Stimulated activated CD4-positive, alpha-beta T cell treated with anti-CD3 and anti-CD28 coated beads, Interleukin-4, amount 100 ng/mL, for 4 hours (primary cell): ENCODE data around the gene GOLGA2.

Experiments
- DNase-seq, 2 experiments: peaks; one replicate each; pipeline ENCODE4 v3.0.0-alpha.2; 2020

Gene GOLGA2

DNA sequence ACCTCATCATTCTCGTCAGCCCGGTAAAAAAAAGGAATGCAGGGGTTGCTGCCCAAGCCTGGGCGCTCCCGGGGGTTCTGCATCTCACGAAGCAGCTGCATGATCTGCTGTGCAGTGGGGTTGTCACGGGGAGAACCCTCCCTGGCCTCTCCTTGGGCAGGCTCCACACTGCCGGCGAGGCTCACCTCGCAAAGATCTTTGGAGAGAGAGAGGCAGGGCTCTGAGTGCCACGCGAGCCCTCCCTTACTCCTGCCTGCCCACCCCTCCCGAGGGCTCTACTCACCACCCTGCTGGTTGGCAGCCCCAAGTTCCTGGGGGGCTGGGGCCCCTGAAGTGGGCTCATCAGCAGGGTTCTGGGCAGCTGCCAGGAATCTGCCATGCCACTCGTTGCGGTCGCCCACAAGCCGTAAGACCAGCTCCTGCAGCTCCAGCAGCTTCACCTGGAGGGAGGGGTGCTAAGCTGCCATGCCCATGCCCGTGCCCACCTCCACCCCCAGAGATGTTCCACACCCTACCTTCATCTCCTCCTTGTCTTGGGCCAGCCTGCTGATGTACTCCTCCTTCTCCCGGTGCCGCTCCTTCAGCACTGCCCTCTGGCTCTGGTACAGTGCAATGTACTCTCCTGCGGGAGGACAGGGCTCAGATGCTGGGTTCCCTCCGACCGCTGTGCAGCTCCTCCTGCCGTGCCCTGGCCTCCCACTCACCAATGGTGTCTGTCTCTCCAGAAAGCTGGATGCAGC is 18.6 kb downstream of the GOLGA2 start:
- DNase-seq, result no peak

DNA sequence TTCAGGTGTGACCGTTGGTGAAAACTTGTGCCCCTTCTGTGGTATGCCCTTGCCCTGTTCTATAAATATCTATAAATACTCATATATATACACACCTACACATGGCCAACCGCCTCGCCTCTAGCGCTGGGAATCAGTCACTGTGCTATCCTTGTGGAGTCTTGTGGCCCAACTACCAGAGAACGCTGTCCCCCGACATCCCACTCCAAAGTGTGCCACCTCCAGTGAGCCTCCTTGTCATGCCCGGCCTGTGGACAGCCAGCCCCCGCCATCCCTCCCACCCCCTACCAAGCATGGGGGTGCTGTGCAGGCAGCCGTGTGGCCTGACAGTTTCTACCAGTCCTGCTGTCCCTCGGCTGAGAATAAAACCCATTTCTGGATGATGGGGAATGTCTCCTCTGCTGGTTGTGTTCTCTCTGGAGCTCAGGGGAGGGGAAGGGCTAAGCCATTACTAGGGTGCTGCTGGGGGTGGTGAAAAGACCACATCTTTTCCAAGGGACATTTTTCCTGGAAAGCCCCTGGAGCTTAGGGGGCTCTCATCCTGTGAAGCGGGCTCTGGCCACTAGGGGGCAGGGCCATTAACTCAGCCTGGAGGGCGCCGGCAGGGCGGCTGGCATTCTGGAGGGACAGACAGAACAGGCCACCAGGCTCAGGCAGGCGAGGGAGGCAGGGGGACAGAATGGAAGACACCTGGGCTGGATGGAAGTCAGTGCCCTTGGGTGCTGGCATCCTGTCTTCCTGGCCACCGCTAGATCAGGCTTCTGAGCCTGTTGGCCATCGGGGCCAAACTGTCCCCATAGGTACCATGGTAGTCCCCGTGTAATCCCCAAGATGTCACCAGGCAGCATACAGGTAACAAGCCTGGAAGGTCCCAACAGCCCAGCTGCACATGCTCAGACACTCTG is 20.7 kb downstream of the GOLGA2 start:
- DNase-seq, result peak; percentile 30 to 57

GRCh38 chr9:128254362-128254761 is 21.4 kb downstream of the GOLGA2 start:
- DNase-seq, result no peak

DNA sequence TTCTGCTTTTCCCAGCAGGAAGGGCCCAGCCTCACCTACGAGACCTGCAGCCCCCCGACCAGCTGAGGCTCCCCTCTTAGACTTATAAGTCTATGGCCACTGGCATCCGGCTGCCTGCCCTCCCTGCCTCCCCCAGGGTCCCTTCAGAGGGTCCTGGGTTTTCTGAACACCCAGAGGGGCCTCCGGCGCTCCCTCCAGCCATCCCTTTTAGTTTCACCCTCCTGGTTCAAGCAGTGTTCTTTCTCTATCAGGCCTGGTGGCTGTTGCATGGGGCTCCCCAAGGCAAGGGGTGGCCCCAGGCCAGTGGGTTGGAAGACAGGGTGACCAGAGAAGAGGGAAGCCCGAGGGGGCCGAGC is 21.8 kb downstream of the GOLGA2 start:
- DNase-seq, result no peak

GRCh38 chr9:128253140-128253990 is 22.4 kb downstream of the GOLGA2 start:
- no peak for DNase-seq

DNA sequence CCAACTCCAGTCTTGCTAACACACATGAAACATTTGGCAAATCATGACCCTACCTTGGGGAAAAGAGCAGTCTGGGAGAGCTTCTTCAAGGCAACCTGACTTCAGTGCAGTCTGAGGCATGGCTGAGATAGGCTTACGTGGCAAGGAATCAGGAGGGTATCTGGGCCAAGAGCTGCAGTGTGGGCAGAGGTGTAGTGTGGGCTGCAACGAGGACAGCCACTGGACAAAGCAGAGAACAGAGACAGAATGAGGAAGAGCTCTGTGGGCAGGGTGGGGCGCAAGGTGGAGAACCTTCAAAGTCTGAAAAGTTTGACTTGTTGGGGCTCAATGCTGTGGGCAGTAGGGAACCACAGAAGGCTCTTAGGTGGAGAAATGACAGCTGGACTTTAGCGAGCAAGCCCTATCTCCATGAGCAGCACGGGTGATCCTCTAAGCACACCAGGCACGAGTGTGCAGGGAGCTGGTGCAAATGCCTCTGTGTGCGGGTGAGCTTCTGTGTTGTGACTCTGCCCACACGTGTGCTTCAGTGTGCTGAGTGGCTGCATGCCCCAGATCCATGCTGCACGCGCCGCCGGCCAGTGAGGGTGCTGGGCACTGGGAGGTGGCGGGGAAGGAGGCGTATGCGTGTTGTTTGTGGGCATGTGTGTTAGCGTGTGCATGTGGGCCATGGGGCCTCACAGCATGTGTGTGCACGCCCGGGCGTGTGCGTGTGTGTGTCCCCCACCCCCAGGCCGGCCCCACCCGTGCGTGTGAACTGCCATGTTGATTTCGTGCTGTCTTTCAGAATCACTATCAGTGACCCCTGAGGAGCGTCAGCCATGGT is 23.3 kb downstream of the GOLGA2 start:
- no peak for DNase-seq

DNA sequence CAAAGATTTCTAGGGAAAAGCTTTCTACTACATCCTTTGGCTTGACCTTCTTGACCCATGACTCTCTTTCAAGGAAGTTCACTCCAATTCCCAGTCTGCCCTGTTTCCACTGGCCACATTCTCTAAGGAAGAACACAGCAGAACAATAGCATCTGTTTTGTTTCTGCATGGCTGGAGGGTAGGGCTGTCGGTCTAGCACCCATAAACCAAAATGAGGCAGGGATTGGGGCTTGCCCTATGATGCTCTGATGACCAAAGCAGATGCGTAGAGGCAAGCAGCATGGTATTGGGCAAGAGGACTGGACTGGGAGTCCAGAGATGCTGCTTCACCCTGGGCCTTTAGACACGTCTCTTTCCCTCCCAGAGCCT is 24.1 kb downstream of the GOLGA2 start:
- DNase-seq, result no peak

- no peak for DNase-seq
Measured at GRCh38 chr9:128250839-128251731, 24.7 kb downstream of the GOLGA2 start.

- DNase-seq, result peak; percentile 96 to 99
Measured at GRCh38 chr9:128249908-128250838, 25.6 kb downstream of the GOLGA2 start.

- no peak for DNase-seq
Measured at GRCh38 chr9:128249558-128249907, 26.3 kb downstream of the GOLGA2 start.

- no peak for DNase-seq
Measured at GRCh38 chr9:128247226-128247803, 28.5 kb downstream of the GOLGA2 start.

DNA sequence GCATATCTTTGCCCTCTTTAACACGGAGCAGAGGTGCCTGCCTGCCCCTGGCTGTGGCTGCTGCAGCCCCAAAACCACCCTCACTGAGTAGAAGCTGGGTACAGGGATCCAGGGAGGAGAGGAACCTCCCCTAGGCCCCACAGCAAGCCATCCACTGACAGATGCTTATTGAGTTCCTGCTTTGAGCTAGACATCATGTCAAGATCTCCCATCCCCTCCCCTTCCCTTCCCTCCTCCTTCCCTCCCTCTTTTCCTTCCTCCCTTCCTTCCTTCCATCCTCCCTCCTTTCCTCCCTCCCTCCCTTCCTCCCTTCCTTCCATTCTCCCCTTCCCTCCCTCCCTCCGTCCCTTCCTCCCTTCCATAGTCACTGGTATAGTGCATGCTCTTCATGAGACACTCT is 29.3 kb downstream of the GOLGA2 start:
- DNase-seq, result no peak

- DNase-seq, result no peak
Measured at GRCh38 chr9:128245421-128246151, 30.2 kb downstream of the GOLGA2 start.

DNA sequence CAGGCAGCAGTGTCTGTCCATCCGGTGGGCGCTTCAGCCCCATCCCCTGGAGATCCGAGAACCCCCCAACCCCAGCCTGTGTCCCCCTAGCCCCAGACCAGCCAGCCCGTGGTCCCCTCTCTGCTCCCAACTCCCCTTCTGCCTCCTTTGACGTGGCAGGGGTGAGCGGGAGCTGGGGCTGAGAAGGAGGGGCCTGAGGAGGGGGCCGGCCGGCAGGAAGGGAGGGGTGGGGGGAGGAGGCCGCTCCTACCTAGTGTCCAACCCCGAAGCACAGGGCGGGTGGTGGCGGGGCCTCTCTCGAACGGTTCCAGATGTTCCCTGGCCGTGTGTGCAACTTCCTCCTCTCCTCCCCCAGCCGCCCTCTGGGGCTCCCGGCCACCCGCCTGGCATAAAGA is 31.0 kb downstream of the GOLGA2 start:
- DNase-seq, result no peak

DNA sequence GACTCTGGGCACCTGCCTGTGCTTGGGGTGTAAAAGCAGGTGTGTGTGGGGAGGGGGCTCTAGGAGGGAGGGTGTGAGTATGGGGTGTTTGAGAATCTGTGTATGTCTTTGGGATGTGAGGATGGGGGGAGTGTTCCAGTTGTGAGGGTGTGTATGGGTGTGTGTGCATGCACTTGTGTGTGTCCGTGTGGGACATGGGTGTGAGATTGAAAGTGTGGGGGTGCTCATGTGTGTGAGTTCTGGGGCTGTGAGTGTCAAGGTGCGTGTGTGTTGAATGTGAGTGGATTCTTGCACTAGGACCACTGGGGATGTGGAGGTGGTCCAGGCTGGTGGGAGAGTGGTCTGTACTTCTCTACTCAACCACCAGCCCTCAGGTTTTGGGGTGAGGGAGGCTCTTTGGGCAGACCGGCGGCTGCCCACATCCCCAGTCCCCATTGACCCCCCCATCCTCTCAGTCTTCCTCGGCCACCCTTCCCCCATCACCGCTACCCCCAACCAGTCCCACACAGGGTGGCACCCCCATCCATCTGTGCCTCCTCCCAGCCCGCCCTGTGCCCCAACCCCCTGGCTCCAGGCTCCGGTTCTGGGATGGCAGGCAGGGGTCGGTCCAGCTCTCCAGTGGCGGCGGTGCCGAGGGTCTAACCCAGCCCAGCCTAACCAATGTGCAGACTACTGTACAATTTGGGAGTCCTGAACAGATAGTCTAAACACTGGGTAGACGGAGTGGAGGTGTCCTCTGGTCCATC is 31.5 kb downstream of the GOLGA2 start:
- no peak for DNase-seq

- DNase-seq, result no peak
Measured at GRCh38 chr9:128243215-128244018, 32.4 kb downstream of the GOLGA2 start.

DNA sequence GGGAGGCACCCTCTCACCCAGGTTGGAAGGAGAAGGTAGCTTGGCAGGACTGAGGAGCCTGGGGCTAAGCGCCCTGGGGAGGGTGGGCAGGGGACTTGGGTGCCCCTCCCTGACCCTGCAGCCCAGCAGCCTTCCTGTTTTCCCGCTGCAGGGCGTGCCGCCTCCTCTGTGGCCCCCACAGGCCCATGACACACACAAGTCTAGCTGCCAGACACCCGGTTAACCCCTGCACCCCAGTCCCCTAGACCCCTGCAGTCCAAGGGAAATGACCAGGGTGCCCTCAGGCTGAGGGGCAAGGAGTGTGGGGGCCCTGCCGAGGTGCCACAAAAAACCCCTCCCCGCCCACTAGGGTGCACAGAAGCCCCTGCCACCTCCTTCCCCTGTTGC is 33.0 kb downstream of the GOLGA2 start:
- DNase-seq, result no peak

DNA sequence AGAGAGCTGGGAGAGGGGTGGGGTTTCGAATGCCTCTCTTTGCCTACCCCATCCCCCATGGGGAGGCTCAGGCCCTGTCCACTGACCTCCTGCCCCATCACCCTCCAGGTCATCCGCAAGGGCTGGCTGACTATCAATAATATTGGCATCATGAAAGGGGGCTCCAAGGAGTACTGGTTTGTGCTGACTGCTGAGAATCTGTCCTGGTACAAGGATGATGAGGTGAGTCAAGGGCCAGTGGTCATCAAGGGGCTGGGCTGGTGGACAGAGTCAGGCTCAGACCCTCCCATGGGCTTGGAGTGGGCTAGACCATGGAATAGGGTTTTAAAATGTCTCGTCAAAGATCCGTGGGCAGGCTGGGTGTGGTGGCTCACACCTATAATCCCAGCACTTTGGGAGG is 33.7 kb downstream of the GOLGA2 start:
- no peak for DNase-seq
